ENCODE data around the gene SYT1.

GRCh38 chr12:78888568-78888967 is 24.0 kb downstream of the SYT1 start:
- TF ChIP-seq POLR2A (IDR thresholded peaks at IDR 0.05; ENCODE audit: low read depth, low read length) (no peak), TAF1 (IDR thresholded peaks at IDR 0.05; ENCODE audit: borderline replicate concordance, low read depth, low read length) (no peak), POLR2AphosphoS5 (IDR thresholded peaks at IDR 0.05; ENCODE audit: low read depth, low read length) (no peak)

All from GM12892 (cell line).